ENCODE data around the gene C12orf42. TPM values are rescaled to one million over a fixed set of nuclear protein-coding genes. Genes with fewer than 3 reads are reported as not detected.

The C12orf42 gene
- total and polyA plus RNA-seq, 2 of the 4 experiments (the other 2 are of a cell fraction), result not detected

DNA sequence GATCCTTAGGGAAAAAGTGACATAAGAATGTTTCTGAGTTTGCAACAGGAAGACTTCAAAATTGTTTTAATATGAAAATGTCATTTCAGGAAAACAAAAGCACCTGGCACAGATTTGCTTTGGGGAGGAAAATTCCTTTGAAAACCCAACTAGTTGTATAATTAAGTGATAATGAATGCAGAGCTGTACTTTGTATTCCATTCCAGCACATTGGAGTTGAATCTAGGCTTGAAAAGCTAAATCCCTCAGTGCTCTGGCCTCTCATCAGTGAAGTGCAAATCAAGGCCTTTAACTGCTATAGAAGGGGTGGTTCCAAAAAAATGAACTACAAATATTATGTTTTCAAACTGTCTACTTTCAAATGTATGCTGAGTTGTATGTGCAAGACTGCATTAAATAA, 19.6 kb upstream of the C12orf42 start:
- Histone ChIP-seq H3K9me1 (ENCODE audit: insufficient read depth, low read length) (no peaks in the 10 kb centered on the region), H3K4ac (ENCODE audit: low read depth, low read length) (no peak overlapping the region), H4K20me1 (ENCODE audit: insufficient read depth, low read length) (no peaks in the 10 kb centered on the region), H2BK20ac (ENCODE audit: low read depth, low read length) (no peak overlapping the region), H3K27me3 (ENCODE audit: control insufficient read depth, insufficient read depth, low read length) (no peaks in the 10 kb centered on the region), H3K79me1 (ENCODE audit: low read depth in 1 of 2, low read length in 2 of 2) (no peaks in the 10 kb centered on the region), H3K36me3 (ENCODE audit: control insufficient read depth, insufficient read depth, low read length) (no peaks in the 10 kb centered on the region), H2AFZ (replicated peaks; ENCODE audit: low read length, poor library complexity) (no peak overlapping the region), H3K56ac (ENCODE audit: extremely low read depth, insufficient read depth, low read length) (no peak overlapping the region), H3K9ac (ENCODE audit: low read depth, low read length) (no peak overlapping the region), H4K5ac (ENCODE audit: low read depth, low read length) (no peak overlapping the region), H3K4me3 (ENCODE audit: insufficient read depth, low read depth, low read length) (no peak overlapping the region), H3K4me1 (ENCODE audit: control insufficient read depth, insufficient read depth, low read length) (no peaks in the 10 kb centered on the region), H3K27ac (ENCODE audit: insufficient read depth, low read length) (no peak overlapping the region), H2BK120ac (ENCODE audit: low read depth, low read length) (no peak overlapping the region), H4K91ac (ENCODE audit: insufficient read depth, low read depth, low read length) (no peak overlapping the region), H2AK9ac (replicated peaks; ENCODE audit: low read depth, low read length, poor library complexity) (no peak overlapping the region), H4K8ac (ENCODE audit: low read depth in 2 of 2, low read length in 2 of 2) (no peak overlapping the region), H3K14ac (replicated peaks; ENCODE audit: low read depth, low read length) (no peak overlapping the region), H3K18ac (ENCODE audit: low read depth, low read length) (no peak overlapping the region), H2BK15ac (ENCODE audit: low read depth, low read length) (no peak overlapping the region), H3K4me2 (ENCODE audit: low read depth, low read length) (no peak overlapping the region), H3K9me3 (ENCODE audit: control insufficient read depth, insufficient read depth, low read length) (no peaks in the 10 kb centered on the region), H3K23ac (ENCODE audit: low read depth, low read length) (no peak overlapping the region), H2BK5ac (ENCODE audit: low read depth, low read length, poor library complexity, severe bottlenecking) (no peak overlapping the region), H2AK5ac (ENCODE audit: low read depth, low read length) (no peak overlapping the region)
- CTCF ChIA-PET, result no interaction called here
- intact Hi-C loops (cut with micrococcal nuclease) (no loop called here), dilution Hi-C loops (cut with HindIII; ENCODE audit: low sequenced_read_pairs, unreplicated experiment) (no loop called here), in situ Hi-C loops (cut with MboI; ENCODE audit: low sequenced_read_pairs) (no loop called here)
- no TSS peak for BruUV-seq (replicated peaks)
- DNase-seq, result no peak
- no peak for ATAC-seq (ENCODE audit: low read depth)
- TF ChIP-seq, protein P1, sequence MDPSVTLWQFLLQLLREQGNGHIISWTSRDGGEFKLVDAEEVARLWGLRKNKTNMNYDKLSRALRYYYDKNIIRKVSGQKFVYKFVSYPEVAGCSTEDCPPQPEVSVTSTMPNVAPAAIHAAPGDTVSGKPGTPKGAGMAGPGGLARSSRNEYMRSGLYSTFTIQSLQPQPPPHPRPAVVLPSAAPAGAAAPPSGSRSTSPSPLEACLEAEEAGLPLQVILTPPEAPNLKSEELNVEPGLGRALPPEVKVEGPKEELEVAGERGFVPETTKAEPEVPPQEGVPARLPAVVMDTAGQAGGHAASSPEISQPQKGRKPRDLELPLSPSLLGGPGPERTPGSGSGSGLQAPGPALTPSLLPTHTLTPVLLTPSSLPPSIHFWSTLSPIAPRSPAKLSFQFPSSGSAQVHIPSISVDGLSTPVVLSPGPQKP (IDR thresholded peaks at IDR 0.05; ENCODE audit: borderline replicate concordance, low read depth, low read length), result no peak
- no peak for TF ChIP-seq FOS (IDR thresholded peaks at IDR 0.05; ENCODE audit: low read depth, low read length)
- TF ChIP-seq MAZ (IDR thresholded peaks at IDR 0.05; ENCODE audit: borderline replicate concordance, low read depth, low read length), result no peak
- TF ChIP-seq CHD1 (IDR thresholded peaks at IDR 0.05; ENCODE audit: low read depth, low read length), result no peak
- TF ChIP-seq CEBPB (IDR thresholded peaks at IDR 0.05; ENCODE audit: low read depth, low read length), result no peak
- no peak for TF ChIP-seq MAFK (IDR thresholded peaks at IDR 0.05; ENCODE audit: low read depth, low read length)
- TF ChIP-seq BHLHE40 (IDR thresholded peaks at IDR 0.05; ENCODE audit: low read depth, low read length), result no peak
- TF ChIP-seq SMC3 (IDR thresholded peaks at IDR 0.05; ENCODE audit: low read depth, low read length), result no peak
- TF ChIP-seq, protein P2, sequence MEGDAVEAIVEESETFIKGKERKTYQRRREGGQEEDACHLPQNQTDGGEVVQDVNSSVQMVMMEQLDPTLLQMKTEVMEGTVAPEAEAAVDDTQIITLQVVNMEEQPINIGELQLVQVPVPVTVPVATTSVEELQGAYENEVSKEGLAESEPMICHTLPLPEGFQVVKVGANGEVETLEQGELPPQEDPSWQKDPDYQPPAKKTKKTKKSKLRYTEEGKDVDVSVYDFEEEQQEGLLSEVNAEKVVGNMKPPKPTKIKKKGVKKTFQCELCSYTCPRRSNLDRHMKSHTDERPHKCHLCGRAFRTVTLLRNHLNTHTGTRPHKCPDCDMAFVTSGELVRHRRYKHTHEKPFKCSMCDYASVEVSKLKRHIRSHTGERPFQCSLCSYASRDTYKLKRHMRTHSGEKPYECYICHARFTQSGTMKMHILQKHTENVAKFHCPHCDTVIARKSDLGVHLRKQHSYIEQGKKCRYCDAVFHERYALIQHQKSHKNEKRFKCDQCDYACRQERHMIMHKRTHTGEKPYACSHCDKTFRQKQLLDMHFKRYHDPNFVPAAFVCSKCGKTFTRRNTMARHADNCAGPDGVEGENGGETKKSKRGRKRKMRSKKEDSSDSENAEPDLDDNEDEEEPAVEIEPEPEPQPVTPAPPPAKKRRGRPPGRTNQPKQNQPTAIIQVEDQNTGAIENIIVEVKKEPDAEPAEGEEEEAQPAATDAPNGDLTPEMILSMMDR (conservative IDR thresholded peaks at IDR 0.05; ENCODE audit: low read depth, low read length), result no peak
- TF ChIP-seq POLR2A (IDR thresholded peaks at IDR 0.05; ENCODE audit: low read depth, low read length), result no peak
- TF ChIP-seq RFX5 (IDR thresholded peaks at IDR 0.05; ENCODE audit: low read depth, low read length), result no peak
- POLR2A ChIA-PET (ENCODE audit: unreplicated experiment), result no interaction called here

Data from IMR-90 (cell line).